Measurements from ENCODE around the gene IRAK2. TPM values are rescaled to one million over a fixed set of nuclear protein-coding genes. Genes with fewer than 3 reads are reported as not detected.

Gene IRAK2
- total RNA-seq, 1 donor from 2014 or later: 41.6 TPM

GRCh38 chr3:10223676-10224639 lies 59.2 kb downstream of the IRAK2 start:
- no peak for DNase-seq (ENCODE audit: extremely low read depth, low read depth, low spot score)

GRCh38 chr3:10224794-10225665 lies 60.3 kb downstream of the IRAK2 start:
- peak; percentile 65 for DNase-seq (ENCODE audit: extremely low read depth, low read depth, low spot score)

- DNase-seq (ENCODE audit: extremely low read depth, low read depth, low spot score): no peak
Measured at GRCh38 chr3:10226293-10226692, 61.6 kb downstream of the IRAK2 start.

GRCh38 chr3:10228248-10228950 lies 63.7 kb downstream of the IRAK2 start:
- DNase-seq (ENCODE audit: extremely low read depth, low read depth, low spot score): peak; percentile 79

GRCh38 chr3:10229576-10229975 lies 64.9 kb downstream of the IRAK2 start:
- no peak for DNase-seq (ENCODE audit: extremely low read depth, low read depth, low spot score)

- no peak for DNase-seq (ENCODE audit: extremely low read depth, low read depth, low spot score)
Measured at GRCh38 chr3:10232137-10232536, 67.4 kb downstream of the IRAK2 start.

GRCh38 chr3:10233988-10234387 lies 69.3 kb downstream of the IRAK2 start:
- no peak for DNase-seq (ENCODE audit: extremely low read depth, low read depth, low spot score)

GRCh38 chr3:10234526-10235230 lies 70.0 kb downstream of the IRAK2 start:
- no peak for DNase-seq (ENCODE audit: extremely low read depth, low read depth, low spot score)

- DNase-seq (ENCODE audit: extremely low read depth, low read depth, low spot score): no peak
Measured at GRCh38 chr3:10235551-10235950, 70.8 kb downstream of the IRAK2 start.

GRCh38 chr3:10238345-10239183 lies 73.8 kb downstream of the IRAK2 start:
- DNase-seq (ENCODE audit: extremely low read depth, low read depth, low spot score): no peak

- no peak for DNase-seq (ENCODE audit: extremely low read depth, low read depth, low spot score)
Measured at GRCh38 chr3:10240799-10241198, 76.1 kb downstream of the IRAK2 start.

GRCh38 chr3:10242182-10243065 lies 77.7 kb downstream of the IRAK2 start:
- DNase-seq (ENCODE audit: extremely low read depth, low read depth, low spot score): no peak

- no peak for DNase-seq (ENCODE audit: extremely low read depth, low read depth, low spot score)
Measured at GRCh38 chr3:10244009-10244408, 79.3 kb downstream of the IRAK2 start.

GRCh38 chr3:10245081-10245712 lies 80.5 kb downstream of the IRAK2 start:
- DNase-seq (ENCODE audit: extremely low read depth, low read depth, low spot score): no peak

GRCh38 chr3:10247679-10248183 lies 83.0 kb downstream of the IRAK2 start:
- no peak for DNase-seq (ENCODE audit: extremely low read depth, low read depth, low spot score)

GRCh38 chr3:10248184-10248983 lies 83.7 kb downstream of the IRAK2 start, which contains the start of gene TATDN2:
Gene TATDN2, plus strand, starts transcription at chr3:10248459. Its CDS starts 742 bp downstream, at chr3:10249201.
- DNase-seq (ENCODE audit: extremely low read depth, low read depth, low spot score): peak; percentile 50
